HG02852 (cell line): Measurements from ENCODE around the gene AKR1B1.
A peak's percentile ranks its signal among the peaks of the same experiment; 100 is the strongest.
"Not testable (repeated sequence)": the region's sequence is repeated elsewhere in the genome, so short reads cannot be mapped to it uniquely, and the experiment has no call there.

Experiments used
- ATAC-seq: cut with Tn5 transposase; IDR thresholded peaks from one replicate; pipeline ENCODE4 v1.9.1; 2021; ENCODE audit warnings: mild to moderate bottlenecking, moderate library complexity; ENCODE audit not compliant: unreplicated experiment

Gene AKR1B1

DNA sequence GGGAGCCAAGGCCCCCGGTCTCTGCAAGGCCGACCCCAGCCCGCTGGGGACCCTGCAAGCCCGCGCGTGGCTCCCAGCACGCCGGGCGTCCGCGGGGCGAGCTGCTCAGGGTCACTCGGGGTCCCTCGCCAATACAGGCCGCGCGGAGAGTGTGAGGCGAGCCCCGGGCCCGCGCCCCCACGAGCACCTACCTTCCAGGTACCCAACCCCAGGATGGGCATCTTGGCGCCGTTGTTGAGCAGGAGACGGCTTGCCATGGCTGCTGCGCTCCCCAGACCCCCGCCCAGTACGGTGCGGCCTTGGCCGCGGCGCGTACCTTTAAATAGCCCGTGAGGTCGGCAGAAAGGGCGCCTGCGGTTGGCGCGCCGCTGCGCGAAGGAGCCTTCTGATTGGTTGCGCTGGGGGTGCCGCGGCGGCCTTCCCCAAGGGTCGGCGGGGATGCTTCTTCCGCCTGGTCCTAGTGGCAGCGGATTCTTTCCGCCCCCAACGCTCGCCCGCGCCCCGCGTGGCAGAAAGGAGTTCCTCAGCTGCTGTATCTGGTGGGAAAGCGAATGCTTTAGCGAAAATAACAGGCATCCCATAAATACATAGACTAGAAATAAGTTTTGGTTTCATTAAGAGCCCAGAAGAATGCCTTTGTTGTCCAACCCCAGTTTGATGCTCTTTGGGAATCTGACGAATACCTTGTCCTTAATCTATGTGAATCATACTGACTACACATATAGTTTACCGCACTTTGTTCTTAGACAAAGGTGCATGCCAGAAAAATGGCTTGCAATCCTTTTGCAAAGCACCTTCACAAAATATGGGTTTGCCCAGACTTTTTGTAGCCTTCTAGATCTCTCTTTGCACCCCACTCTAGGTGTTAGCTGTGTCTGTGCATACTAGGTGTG lies at the start of gene AKR1B1:
AKR1B1 (minus strand) TSS at position 295 of the 893 bp plus-strand sequence; CDS start at position 257, 38 bp downstream.
- peak; percentile 94 for ATAC-seq

DNA sequence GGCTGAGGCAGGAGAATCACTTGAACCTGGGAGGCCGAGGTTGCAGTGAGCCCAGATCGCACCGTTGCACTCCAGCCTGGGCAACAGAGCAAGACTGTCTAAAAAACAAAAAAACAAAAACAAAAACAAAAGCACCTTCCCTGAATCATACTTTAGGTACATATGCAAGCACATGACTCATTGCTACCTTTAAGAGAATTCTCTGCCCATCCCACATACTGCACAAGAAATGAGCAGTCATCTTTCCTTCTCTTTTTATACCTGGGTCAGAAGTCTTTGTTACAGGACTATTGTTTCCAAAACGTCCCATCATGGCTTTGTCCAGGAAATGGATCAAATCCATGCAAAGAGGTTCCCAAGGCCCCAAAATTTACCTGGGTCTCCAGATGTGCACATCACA lies 47.0 kb upstream of the AKR1B1 start:
- ATAC-seq = no peak

DNA sequence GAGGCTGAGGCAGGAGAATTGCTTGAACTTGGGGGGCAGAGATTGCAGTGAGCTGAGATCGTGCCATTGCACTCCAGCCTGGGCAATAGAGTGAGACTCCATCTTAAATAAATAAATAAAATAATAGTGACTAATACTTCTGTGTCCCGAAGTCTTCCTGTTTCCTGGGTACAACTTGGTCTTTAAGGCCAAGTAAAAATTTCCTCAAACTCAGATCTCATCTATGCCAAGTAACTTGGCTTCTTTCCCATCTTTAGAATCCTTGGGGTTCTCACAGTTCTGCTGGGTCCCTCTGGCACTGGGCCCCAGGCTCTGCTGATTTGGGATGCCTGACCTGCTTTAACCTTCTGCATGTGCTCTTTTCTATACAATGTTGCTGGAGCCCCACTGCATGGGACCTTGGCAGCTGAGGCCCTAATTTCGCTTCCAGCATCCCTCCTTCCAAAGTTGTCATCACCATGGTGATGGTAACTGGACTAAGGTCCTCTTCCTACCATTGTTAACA lies 45.8 kb upstream of the AKR1B1 start:
- ATAC-seq = no peak

DNA sequence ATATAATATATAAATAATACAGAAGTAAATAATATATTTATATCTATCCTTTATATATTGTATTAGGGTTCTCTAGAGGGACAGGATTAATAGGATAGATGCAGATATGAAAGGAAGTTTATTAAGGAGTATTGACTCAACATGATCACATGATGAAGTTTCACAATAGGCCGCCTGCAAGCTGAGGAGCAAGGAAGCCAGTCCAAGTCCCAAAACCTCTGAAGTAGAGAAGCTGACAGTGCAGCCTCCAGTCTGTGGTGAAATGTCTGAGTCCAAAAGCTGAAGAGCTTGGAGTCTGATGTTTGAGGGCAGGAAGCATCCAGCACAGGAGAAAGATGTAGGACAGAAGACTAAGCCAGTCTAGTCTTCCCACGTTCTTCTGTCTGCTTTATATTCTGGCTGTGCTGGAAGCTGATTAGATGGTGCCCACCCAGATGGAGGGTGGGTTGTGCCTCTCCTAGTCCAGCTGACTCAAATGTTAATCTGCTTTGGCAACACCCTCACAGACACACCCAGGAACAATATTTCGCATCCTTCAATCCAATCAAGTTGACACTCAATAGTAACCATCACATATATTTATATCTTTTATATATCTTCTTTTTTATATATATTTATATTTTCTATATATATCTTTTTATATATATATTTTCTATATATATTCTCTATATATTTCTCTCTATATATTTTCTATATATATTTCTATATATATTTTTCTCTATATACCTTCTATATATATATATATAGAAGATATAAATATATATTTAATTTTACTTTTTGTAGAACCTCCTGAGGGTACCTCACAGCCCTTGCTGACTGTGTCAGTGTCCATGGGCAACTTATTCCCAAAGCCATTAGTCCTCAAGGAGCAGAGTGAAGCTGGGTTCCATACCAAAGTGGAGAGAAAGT lies 43.8 kb upstream of the AKR1B1 start:
- no peak for ATAC-seq

DNA sequence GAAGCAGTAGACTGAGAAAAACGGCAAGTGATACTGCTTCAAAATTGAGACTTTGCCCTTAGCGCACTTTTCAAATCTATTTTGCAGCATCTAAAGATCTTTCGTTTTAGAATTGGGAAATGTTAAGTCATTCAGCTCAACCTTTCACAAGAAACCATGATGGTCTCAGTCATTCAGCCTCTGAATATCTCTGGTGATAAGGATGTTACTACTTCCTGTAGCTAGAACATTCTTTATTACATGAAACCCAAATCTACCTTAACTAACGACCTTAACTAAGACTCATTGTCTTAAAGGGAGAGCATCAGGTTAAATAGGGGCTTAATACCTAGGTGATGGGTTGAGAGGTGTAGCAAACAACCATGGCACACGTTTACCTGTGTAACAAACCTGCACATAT lies 42.1 kb upstream of the AKR1B1 start:
- ATAC-seq = no peak

DNA sequence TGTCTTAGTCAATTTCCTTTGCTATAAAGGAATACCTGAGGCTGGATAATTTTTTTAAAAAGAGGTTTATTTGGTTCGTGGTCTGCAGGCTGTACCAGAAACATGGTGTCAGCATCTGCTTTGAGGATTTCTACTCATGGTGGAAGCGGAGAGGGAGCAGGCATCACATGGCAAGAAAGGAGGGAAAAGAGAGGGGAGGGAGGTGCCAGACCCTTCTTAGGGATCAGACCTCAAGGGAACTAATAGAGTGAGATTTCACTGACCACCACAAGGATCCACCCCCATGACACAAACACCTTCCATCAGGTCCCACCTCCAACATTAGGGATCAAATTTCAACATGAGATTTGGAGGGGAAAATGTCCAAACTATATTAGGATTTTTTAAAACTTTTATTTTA lies 41.5 kb upstream of the AKR1B1 start:
- no peak for ATAC-seq

DNA sequence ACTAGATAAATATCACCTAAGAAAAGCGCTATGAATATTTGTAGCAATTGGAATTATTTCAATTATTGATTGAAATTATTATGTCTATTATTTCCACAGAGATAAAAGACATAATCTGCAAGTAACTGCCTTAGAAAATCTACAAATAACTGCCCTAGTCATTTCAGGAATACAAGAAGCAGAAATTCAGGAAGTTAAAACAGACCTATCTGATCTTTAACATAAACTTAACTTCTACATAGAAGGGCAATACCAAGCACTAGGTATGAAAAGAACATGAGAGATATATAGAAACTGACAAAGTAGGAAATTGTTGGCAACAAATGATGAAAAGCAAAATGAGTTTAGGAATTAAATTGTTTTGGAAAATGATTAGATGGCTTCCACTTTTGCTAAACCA lies 36.6 kb upstream of the AKR1B1 start:
- ATAC-seq = no peak

DNA sequence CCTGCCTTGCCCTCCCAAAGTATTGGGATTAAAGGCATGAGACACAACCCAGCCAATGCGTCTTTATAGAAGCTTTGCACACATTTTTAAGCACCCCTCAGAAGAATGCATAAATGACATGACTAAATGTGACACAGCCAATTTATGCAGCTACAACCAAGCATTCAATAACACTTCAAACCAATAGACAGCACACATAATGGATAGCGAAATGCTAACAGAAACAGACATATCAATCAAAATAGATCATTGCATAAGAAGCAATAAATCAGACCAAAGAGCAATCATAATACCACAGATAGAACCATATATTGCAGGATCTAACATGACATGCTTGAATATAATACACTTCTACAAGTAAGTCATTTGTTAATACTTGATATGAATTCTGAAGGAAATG lies 34.2 kb upstream of the AKR1B1 start:
- ATAC-seq = no peak

DNA sequence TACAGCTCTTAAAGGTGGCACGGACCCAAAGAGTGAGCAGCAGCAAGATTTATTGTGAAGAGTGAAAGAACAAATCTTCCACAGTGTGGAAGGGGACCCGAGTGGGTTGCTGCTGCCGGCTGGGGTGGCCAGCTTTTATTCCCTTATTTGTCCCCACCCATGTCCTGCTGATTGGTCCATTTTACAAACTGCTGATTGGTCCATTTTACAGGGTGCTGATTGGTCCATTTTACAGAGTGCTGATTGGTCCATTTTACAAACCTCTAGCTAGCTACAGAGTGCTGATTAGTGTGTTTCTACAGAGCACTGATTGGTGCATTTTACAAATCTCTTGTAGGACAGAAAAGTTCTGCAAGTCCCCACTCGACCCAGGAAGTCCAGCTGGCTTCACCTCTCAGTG lies 28.8 kb upstream of the AKR1B1 start:
- ATAC-seq = not testable (repeated sequence)

DNA sequence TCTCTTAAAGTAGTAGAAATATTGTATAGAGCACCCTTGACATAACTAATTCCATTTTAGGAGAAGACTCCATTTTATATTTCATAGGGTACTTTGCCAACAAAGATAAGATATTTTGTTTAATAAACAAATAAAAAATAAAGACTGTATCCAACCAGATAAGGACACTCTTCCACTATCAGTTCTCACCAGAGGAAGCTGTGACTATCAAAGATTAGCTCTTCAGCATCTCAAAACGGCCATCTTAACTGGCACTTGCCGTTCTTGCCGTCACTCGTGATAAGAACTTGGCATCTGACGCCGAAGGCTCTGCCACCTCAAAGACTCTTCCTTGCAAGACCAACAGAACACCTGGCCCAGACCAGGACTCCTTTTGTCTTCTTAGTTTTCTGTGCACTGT lies 26.3 kb upstream of the AKR1B1 start:
- ATAC-seq = no peak

DNA sequence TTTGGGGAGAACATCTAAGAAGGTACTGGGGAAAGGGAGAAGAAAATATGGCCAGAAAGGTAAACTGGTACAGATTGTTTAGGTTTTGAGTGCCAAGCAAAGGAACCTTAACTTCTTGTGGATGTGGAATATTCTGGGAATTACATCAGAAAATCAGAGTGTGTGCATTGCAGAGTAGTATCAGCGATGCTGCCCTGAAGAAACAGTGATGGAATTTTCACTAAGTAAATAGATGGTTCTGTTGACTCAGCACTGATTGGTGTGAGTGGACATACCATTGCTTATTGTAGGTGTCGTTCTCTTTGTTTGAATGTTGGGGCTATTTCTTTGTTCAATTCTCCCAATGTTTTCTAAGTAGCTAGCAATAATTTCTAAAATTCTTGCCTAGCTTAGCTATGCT lies 24.4 kb upstream of the AKR1B1 start:
- no peak for ATAC-seq

DNA sequence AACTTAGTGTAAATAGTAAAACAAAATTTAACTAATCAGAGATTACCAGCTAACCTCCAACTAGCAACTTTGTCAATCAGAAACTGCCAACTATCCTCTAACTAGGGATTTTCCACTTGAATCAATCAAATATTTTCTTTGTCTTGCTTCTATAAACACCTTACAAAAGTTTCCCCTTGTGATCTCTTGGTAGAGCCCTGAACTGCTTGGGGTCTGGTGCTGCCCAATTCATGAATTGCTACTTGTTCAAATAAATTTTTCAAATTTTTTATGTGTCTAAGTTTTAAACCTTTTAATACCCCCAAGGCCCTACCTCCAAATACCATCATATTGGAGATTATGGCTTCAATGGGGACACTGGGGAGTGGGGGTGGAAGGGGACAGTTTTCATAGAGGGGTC lies 24.0 kb upstream of the AKR1B1 start:
- ATAC-seq = no peak

DNA sequence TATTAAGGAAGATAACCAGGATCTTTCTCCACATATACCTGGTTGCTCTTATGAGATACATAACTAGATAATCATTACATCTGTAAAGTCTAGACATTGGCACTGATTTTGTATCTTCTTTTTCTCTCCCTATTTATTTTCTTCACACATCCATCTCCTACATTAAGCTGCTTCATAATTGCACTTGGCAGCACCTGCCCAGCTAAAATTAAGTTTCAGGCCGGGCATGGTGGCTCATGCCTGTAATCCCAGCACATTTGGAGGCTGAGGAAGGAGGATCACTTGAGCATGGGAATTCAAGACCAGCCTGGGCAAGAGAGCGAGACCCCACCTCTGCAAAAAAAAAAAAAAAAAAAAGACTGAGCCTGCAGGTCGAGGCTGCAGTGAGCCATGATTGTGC lies 22.3 kb upstream of the AKR1B1 start:
- no peak for ATAC-seq

DNA sequence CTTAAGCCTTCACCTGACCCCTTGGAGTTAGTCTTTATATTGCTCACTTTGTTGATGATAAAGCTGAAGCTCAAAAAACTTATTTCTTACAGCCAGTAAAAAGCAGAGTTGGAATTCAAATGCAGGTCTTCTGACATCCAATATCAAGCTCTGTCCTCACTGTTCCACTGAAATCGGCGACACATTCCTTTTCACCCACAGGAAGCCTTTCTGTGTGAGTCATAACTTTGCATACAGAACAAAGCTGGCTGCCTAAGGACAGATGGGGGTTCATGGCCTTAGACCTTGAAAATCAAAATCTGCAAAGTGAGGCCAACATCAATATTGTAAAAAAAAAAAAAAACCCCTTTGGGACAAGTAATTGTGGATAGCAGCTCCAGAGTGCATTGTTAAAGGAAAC lies 21.8 kb upstream of the AKR1B1 start:
- no peak for ATAC-seq

DNA sequence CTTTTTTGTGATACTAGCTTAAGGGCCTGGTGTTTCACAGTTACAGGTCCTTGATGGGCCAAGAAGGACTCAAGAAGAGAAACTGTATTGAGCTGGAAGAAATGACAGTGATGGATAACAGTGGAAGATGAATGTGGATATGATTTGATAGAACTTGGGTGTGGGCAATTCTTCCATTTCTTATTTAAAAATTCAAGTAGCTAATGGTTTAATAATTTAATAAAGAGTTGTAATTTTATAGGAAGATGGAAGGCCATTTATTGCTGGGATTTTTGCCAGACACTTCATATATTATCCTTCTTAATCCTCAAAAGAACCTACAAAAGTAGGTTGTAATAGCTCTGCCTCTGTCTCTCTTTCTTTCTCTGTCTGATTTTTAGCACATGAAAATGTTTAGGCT lies 21.3 kb upstream of the AKR1B1 start:
- ATAC-seq = no peak

DNA sequence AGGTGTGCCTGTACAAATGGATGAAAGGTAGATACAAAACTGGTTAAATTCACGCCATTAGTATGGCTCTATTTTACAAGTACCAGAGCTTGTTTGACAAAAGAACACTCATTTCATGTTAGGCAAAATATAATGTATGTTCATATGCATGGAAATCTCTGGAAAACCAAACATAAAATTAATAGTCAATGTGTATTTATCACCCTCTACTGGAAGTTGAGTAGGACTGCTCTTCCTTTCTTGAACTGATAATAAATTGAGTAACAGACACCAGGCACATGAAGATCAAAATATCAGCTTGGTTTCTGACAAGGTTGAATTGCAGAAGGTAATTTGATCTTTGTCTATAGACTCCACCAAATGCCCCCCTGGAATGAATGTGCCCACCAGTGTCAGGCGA lies 19.8 kb upstream of the AKR1B1 start:
- no peak for ATAC-seq

DNA sequence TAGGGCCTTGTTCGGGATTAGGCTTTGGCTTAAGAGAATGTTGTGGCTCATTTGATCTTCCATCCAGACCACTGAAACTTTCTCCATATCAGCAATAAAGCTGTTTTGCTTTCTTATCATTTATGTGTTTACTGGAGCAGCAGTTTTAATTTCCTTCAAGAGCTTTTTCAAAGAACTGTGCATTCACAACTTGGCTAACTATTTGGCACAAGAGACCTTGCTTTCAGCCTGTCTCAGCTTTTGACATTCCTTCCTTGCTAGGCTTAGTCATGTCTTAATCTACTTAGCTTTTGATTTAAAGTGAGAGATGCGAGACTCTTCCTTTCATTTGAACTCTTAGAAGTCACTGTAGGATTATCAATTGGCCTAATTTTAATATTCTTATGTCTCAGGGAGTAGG lies 19.1 kb upstream of the AKR1B1 start:
- no peak for ATAC-seq

DNA sequence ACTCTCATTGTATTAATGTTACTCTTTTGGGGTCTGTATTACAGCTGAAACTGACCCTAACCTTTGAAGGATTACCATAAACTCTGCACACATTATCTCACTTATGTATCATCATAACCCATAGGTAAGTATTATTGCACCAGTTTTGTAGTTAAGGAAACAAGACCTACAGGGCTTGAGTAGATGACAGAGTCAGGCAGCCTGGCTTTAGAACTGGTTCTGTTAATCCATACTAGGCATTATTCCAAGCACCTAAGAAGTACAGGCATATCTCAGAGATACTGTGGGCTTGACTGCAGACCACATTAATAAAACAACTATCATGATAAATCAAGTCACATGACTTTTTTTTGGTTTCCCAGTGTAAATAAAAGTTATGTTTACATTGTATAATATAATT lies 17.1 kb upstream of the AKR1B1 start:
- no peak for ATAC-seq

DNA sequence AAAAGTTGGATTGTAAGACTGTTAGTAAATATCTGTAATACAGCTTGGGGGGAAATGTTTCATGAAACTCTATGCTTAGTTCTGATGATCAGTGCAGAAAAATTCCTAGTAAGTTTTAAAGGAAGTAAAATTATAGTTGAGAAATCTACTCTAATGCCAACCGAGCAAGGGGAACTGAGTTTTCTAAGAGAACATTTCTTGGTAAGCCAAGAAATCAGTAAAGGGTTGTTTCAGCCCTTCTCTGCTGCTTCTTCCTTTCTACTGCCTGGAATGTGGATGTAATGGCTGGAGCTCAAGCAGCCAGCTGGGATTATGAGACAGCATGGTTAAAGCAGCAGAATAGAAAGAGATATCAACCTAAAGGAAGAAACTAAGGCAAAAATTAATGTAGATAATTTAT lies 15.9 kb upstream of the AKR1B1 start:
- ATAC-seq = no peak

DNA sequence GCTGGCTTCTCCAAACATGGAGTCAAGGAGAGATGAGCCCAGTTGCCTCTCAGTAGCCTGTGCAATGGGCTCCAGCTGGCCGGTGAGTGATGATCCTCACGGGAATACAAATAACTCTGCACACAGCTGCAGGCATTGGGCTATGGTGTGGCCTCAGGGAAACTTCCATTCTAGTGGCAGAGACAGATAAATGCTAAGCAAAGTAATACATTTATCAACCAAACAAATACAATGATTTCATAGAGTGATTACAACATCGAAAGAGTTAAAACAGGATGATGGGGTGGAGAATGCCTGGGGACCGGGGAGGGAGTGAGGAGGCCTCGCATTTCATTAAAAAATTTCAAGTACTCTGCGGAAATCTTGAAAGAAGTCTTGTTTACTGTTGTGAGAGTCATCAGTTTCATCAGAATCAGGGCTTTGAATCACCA lies 15.0 kb upstream of the AKR1B1 start:
- no peak for ATAC-seq

DNA sequence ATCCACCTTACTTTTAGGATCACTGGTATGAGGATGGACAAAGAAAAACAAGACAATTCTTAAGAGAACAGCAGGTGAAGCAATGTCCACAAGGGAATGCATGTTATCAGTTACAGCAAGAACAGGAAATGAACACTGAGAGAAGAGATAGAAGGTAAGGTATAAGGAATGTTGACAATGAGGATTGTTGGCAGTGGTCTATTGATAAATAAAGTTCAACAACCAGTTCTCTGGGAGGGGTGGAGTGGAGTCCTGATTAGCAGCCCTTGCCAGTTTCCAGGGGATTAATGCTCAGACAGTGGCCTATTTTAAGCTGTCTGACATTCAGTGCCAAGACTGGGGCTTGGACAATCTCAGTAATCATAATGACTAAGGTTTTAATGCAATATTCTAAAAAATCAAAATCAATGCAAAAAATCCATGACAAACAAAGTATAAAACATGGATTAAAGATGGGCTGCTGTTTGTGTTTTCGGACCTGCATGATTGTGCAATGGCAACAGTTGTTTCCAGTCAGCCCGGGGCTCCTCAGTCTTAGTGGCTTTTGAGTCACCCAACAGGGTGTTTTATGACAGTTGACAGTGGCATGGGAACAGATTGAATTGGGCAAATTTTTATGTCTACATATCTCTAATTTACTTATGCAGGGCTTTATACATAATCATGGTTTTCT lies 13.8 kb upstream of the AKR1B1 start:
- no peak for ATAC-seq
